A549 (cell line): ENCODE data around the gene CREG2. TPM values are rescaled to one million over a fixed set of nuclear protein-coding genes. Genes with fewer than 3 reads are reported as not detected.

Experiments used
- ATAC-seq, 2 experiments: fragments of 200-7000 bp in 1 of 2; fragments of >200 bp in 1 of 2; cut with Nextera tagmentation in 1 of 2; cut with Tn5 transposase in 1 of 2; 3 replicates each; pipeline versions ENCODE4 v1.8.0 to v1.9.1; 2018 to 2020; ENCODE audit warnings: mild to moderate bottlenecking in 1 of 2, moderate library complexity in 1 of 2
- CTCF ChIA-PET: fragments of 300-600 bp; sonication (Branson Sonifier 250); formaldehyde crosslinking; extraction: SDS; loops from one replicate; lab custom pipeline; 2021; ENCODE audit warnings: antibody characterized with exemption, inconsistent platforms; lab: Yijun Ruan, JAX
- POLR2A ChIA-PET: fragments of 350-600 bp; formaldehyde crosslinking; extraction: SDS; loops from one replicate; lab custom pipeline; 2021; ENCODE audit warnings: antibody characterized with exemption, inconsistent platforms; lab: Yijun Ruan, JAX
- DNase-seq, 2 experiments: peaks; one replicate each; pipeline versions ENCODE4 v3.0.0 to v3.0.0-alpha.2; 2011 to 2016; ENCODE audit warnings: low read depth in 1 of 2, low spot score in 1 of 2
- FAIRE-seq: peaks from 2 replicates; lab custom pipeline; 2011; peaks lifted over from hg19 to GRCh38; lab: Jason Lieb, UNC
- H3K27ac ChIP-seq, 2 experiments: fragments of >200 bp; sonication (Bioruptor Twin); formaldehyde crosslinking; 3 replicates each; pipeline ENCODE4 v1.5.1; 2016 to 2017
- H3K4me1 ChIP-seq: fragments of >200 bp; sonication (Bioruptor Twin); formaldehyde crosslinking; 3 replicates; pipeline ENCODE4 v1.6.1; 2016
- H3K4me2 ChIP-seq: fragments of >200 bp; sonication (Bioruptor Twin); formaldehyde crosslinking; 3 replicates; pipeline ENCODE4 v1.6.1; 2016
- H3K4me3 ChIP-seq: fragments of >200 bp; sonication (Bioruptor Twin); formaldehyde crosslinking; 3 replicates; pipeline ENCODE4 v1.5.1; 2016
- H3K9me3 ChIP-seq: fragments of >200 bp; sonication (Bioruptor Twin); formaldehyde crosslinking; 3 replicates; pipeline ENCODE4 v1.6.1; 2016
- CBX2 ChIP-seq: fragments of 200-600 bp; sonication (generic); IDR thresholded peaks from 2 replicates; pipeline ENCODE4 v1.6.1; 2016; ENCODE audit warnings: low read depth, mild to moderate bottlenecking, borderline replicate concordance
- CEBPB ChIP-seq, 2 experiments: fragments of >200 bp in 1 of 2; sonication (Bioruptor Twin) in 1 of 2; formaldehyde crosslinking in 1 of 2; IDR thresholded peaks; 2 replicates each; pipeline ENCODE4 v1.6.1; 2012 to 2016
- CHD4 ChIP-seq: fragments of 200-600 bp; sonication (generic); IDR thresholded peaks from 2 replicates; pipeline ENCODE4 v1.6.1; 2016; ENCODE audit warnings: antibody characterized with exemption, mild to moderate bottlenecking, borderline replicate concordance
- EHF ChIP-seq: fragments of 250-450 bp; sonication (Bioruptor Pico); IDR thresholded peaks from 2 replicates; pipeline ENCODE4 v1.5.0; 2020; ENCODE audit warnings: mild to moderate bottlenecking
- HDAC2 ChIP-seq: fragments of 200-600 bp; sonication (generic); IDR thresholded peaks from 2 replicates; pipeline ENCODE4 v1.6.1; 2016
- HEYL ChIP-seq: fragments of 250-450 bp; sonication (Bioruptor Pico); IDR thresholded peaks from 2 replicates; pipeline ENCODE4 v1.8.0; 2021; ENCODE audit warnings: mild to moderate bottlenecking, moderate library complexity
- HOXA7 ChIP-seq: fragments of 250-450 bp; sonication (Bioruptor Pico); IDR thresholded peaks from 2 replicates; pipeline ENCODE4 v1.5.0; 2020; ENCODE audit warnings: mild to moderate bottlenecking, moderate library complexity
- HOXB13 ChIP-seq: fragments of 250-450 bp; sonication (Bioruptor Pico); IDR thresholded peaks from 2 replicates; pipeline ENCODE4 v1.5.0; 2020; ENCODE audit warnings: low read depth, mild to moderate bottlenecking, moderate library complexity
- JUNB ChIP-seq: fragments of >200 bp; sonication (Bioruptor Twin); formaldehyde crosslinking; IDR thresholded peaks from 2 replicates; pipeline ENCODE4 v1.6.1; 2016
- KDM1A ChIP-seq: fragments of 200-600 bp; sonication (generic); IDR thresholded peaks from 2 replicates; pipeline ENCODE4 v1.6.1; 2016; ENCODE audit warnings: low read depth, mild to moderate bottlenecking
- MAZ ChIP-seq: fragments of 150-350 bp; IDR thresholded peaks from 2 replicates; pipeline ENCODE4 v1.6.1; 2014; ENCODE audit warnings: antibody characterized with exemption, low read depth, low read length, borderline replicate concordance
- MYC ChIP-seq: IDR thresholded peaks from 2 replicates; pipeline ENCODE4 v1.6.1; 2012; ENCODE audit warnings: mild to moderate bottlenecking, inconsistent platforms, low read length, improper control_type of control experiment, borderline replicate concordance
- PHF8 ChIP-seq: fragments of 200-600 bp; sonication (generic); IDR thresholded peaks from 2 replicates; pipeline ENCODE4 v1.6.1; 2016; ENCODE audit warnings: low read depth, mild to moderate bottlenecking, antibody characterized with exemption, moderate library complexity, borderline replicate concordance
- POLR2A ChIP-seq: IDR thresholded peaks from 2 replicates; pipeline ENCODE4 v1.6.1; 2012; ENCODE audit warnings: mild to moderate bottlenecking, low read length
- POLR2AphosphoS2 ChIP-seq: conservative IDR thresholded peaks from 2 replicates; pipeline ENCODE4 v1.6.1; 2012; ENCODE audit warnings: low read length, improper control_type of control experiment, inconsistent platforms
- RAD21 ChIP-seq, 2 experiments: fragments of >200 bp in 1 of 2; sonication (Bioruptor Twin) in 1 of 2; formaldehyde crosslinking in 1 of 2; IDR thresholded peaks in 1 of 2; conservative IDR thresholded peaks in 1 of 2; 2 replicates in 1 of 2; 3 replicates in 1 of 2; pipeline ENCODE4 v1.6.1; 2012 to 2018; ENCODE audit warnings: inconsistent platforms in 1 of 2
- RARB ChIP-seq: fragments of 250-450 bp; sonication (Bioruptor Pico); IDR thresholded peaks from 2 replicates; pipeline ENCODE4 v1.8.0; 2021; ENCODE audit warnings: mild to moderate bottlenecking, moderate library complexity
- RFX5 ChIP-seq: fragments of 450-650 bp; IDR thresholded peaks from 2 replicates; pipeline ENCODE4 v1.7.1; 2014; ENCODE audit warnings: antibody characterized with exemption, mild to moderate bottlenecking, moderate library complexity
- RNF2 ChIP-seq: fragments of 200-600 bp; sonication (generic); IDR thresholded peaks from 2 replicates; pipeline ENCODE4 v1.6.1; 2016; ENCODE audit warnings: low read depth, mild to moderate bottlenecking, antibody characterized with exemption, moderate library complexity, borderline replicate concordance
- SMC3 ChIP-seq: fragments of >200 bp; sonication (Bioruptor Twin); formaldehyde crosslinking; IDR thresholded peaks from 3 replicates; pipeline ENCODE4 v1.6.1; 2018; ENCODE audit warnings: inconsistent platforms
- SREBF2 ChIP-seq: fragments of 450-650 bp; IDR thresholded peaks from 2 replicates; pipeline ENCODE4 v1.6.1; 2014; ENCODE audit warnings: mild to moderate bottlenecking, moderate library complexity
- USF2 ChIP-seq: fragments of 450-650 bp; IDR thresholded peaks from 2 replicates; pipeline ENCODE4 v1.6.1; 2014; ENCODE audit warnings: antibody characterized with exemption
- WGBS: methylation state at CpG from one replicate; pipeline ENCODE4 v1.1.6; 2017; ENCODE audit errors: missing lambda C conversion rate; 5-methylcytosine and 5-hydroxymethylcytosine counted together
- polyA plus RNA-seq, 4 experiments: library from polyadenylated mRNA; depleted of rRNA in 3 of 4; stranded (reverse); fragments of >200 nt; fragmentation: RNase III in 1 of 4; extraction: RNeasy Plus Mini Kit Qiagen cat#74134 plus additional on column Dnase treatment in 1 of 4; gene quantifications; 2 replicates in 3 of 4; 3 replicates in 1 of 4; pipeline ENCODE4 v1.2.3, GENCODE V29; 2011 to 2017
- TF ChIP-seq, protein P1 (sequence below): fragments of >200 bp; sonication (Bioruptor Twin); formaldehyde crosslinking; IDR thresholded peaks from 3 replicates; pipeline ENCODE4 v1.5.1; 2016
- TF ChIP-seq, protein P2 (sequence below): IDR thresholded peaks from 2 replicates; pipeline ENCODE4 v1.6.1; 2012

Gene CREG2
- polyA plus RNA-seq, 2 of the 4 experiments (the other 2 are of a cell fraction) = 1.5 to 1.6 TPM

DNA sequence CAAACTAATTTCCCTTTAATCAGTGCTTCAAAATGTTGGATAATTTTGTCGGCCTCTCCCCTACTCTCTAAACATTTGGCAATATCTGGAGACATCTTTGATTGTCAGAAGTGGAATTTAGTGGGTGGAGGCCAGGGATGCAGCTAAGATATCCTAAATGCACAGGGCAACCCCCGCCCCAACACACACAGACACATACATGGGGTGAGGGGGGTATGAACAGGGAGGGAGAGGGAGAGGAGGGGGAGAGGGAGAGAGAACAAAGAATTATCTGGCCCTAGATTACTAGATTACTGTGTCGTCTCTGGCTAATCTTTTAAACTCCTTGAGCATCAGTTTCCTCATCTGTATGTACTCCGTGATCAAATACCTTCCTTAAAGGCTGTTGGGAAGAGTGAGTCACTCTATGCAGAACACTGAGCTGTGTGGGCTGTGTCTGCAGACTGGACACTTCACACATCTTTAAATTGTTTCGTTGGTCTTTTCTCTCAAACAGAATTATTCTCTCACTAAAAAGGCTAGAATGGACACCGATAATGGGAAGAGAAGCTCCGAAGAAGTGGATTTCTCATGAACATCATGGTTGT lies 81.7 kb downstream of the CREG2 start:
- no peak overlapping the region for H3K4me3 ChIP-seq
- WGBS = 83% methylated on average over 7 of the region's 7 CpGs
- CTCF ChIA-PET = interaction anchor here (1.2 kb wide), 1 partner anchor 36 kb away, joined by 4 read pairs; no protein-coding TSS in a partner anchor
- POLR2A ChIA-PET = no interaction called here
- DNase-seq (no peak), FAIRE-seq (no peak), ATAC-seq (no peak)
- TF ChIP-seq SREBF2 = no peak
- TF ChIP-seq RAD21 (conservative IDR thresholded peaks at IDR 0.05 in 1 of 2, IDR thresholded peaks at IDR 0.05 in 1 of 2) = no peak
- no peak for TF ChIP-seq RARB (CRISPR knock-in tag)
- no peak for TF ChIP-seq KDM1A
- no peak for TF ChIP-seq USF2
- no peak for TF ChIP-seq EHF (CRISPR knock-in tag)
- TF ChIP-seq HDAC2 = no peak
- no peak for TF ChIP-seq RFX5
- no peak for TF ChIP-seq MAZ
- no peak for TF ChIP-seq SMC3
- no peak for TF ChIP-seq CHD4
- TF ChIP-seq HEYL (CRISPR knock-in tag) = no peak
- TF ChIP-seq PHF8 = no peak
- no peak for TF ChIP-seq HOXB13
- no peaks in the 10 kb centered on the region for H3K9me3 ChIP-seq
- peak overlapping the region; percentile 85 for H3K4me2 ChIP-seq
- H3K27ac ChIP-seq = no peak overlapping the region
- H3K4me1 ChIP-seq = peaks cover 34% of the 10 kb centered on the region

- H3K4me3 ChIP-seq = no peak overlapping the region
- FAIRE-seq (no peak), ATAC-seq (no peak), DNase-seq (no peak)
- no peak overlapping the region for H3K27ac ChIP-seq
- H3K4me1 ChIP-seq = peaks cover 34% of the 10 kb centered on the region
- TF ChIP-seq CEBPB (IDR thresholded peaks at IDR 0.05) (no peak), MAZ (no peak), HOXA7 (CRISPR knock-in tag) (no peak), RNF2 (no peak), MYC (no peak)
- TF ChIP-seq, protein P1, sequence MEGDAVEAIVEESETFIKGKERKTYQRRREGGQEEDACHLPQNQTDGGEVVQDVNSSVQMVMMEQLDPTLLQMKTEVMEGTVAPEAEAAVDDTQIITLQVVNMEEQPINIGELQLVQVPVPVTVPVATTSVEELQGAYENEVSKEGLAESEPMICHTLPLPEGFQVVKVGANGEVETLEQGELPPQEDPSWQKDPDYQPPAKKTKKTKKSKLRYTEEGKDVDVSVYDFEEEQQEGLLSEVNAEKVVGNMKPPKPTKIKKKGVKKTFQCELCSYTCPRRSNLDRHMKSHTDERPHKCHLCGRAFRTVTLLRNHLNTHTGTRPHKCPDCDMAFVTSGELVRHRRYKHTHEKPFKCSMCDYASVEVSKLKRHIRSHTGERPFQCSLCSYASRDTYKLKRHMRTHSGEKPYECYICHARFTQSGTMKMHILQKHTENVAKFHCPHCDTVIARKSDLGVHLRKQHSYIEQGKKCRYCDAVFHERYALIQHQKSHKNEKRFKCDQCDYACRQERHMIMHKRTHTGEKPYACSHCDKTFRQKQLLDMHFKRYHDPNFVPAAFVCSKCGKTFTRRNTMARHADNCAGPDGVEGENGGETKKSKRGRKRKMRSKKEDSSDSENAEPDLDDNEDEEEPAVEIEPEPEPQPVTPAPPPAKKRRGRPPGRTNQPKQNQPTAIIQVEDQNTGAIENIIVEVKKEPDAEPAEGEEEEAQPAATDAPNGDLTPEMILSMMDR = no peak
- TF ChIP-seq, protein P2, sequence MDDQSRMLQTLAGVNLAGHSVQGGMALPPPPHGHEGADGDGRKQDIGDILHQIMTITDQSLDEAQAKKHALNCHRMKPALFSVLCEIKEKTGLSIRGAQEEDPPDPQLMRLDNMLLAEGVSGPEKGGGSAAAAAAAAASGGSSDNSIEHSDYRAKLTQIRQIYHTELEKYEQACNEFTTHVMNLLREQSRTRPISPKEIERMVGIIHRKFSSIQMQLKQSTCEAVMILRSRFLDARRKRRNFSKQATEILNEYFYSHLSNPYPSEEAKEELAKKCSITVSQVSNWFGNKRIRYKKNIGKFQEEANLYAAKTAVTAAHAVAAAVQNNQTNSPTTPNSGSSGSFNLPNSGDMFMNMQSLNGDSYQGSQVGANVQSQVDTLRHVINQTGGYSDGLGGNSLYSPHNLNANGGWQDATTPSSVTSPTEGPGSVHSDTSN = no peak
- no peaks in the 10 kb centered on the region for H3K9me3 ChIP-seq
- ChIA-PET POLR2A (no interaction called here), CTCF (interaction anchor here (1.2 kb wide), 1 partner anchor 37 kb away, joined by 4 read pairs; no protein-coding TSS in a partner anchor)
- 95% methylated on average over 4 of the region's 4 CpGs for WGBS
- H3K4me2 ChIP-seq = no peak overlapping the region; the same call in 2 of the 3 replicates
Observed at GRCh38 chr2:101305035-101305434, 82.3 kb downstream of the CREG2 start.

GRCh38 chr2:101303688-101304087 lies 83.6 kb downstream of the CREG2 start:
- 91% methylated on average over 1 of the region's 1 CpG for whole genome bisulfite sequencing
- Histone ChIP-seq H3K9me3 (no peaks in the 10 kb centered on the region), H3K4me3 (no peak overlapping the region), H3K4me1 (peaks cover 31% of the 10 kb centered on the region)
- ATAC-seq = no peak
- DNase-seq = no peak
- POLR2A ChIA-PET = no interaction called here
- TF ChIP-seq JUNB = no peak
- no peak for TF ChIP-seq POLR2A
- no peak for TF ChIP-seq POLR2AphosphoS2
- TF ChIP-seq RFX5 = no peak
- no peak for TF ChIP-seq CBX2
- no peak for TF ChIP-seq HDAC2
- TF ChIP-seq PHF8 = no peak
- no peak for TF ChIP-seq CHD4
- TF ChIP-seq, all 56 proteins: peak for 0
- FAIRE-seq = no peak
- CTCF ChIA-PET = interaction anchor here (1.2 kb wide), 1 partner anchor 150 kb away, joined by 3 read pairs; no protein-coding TSS in a partner anchor
- Histone ChIP-seq H3K27ac (no peak overlapping the region), H3K4me2 (no peak overlapping the region)
